Ureter (tissue), 1 donor: ENCODE data around the gene ACSS1. TPM values are rescaled to one million over a fixed set of nuclear protein-coding genes. Genes with fewer than 3 reads are reported as not detected.

ENCODE experiments used
- DNase-seq: peaks from one replicate; pipeline ENCODE4 v3.0.0-alpha.2; 2020; ENCODE audit warnings: low spot score
- total RNA-seq: library from RNA; stranded (reverse); gene quantifications from one replicate; pipeline ENCODE4 v1.2.4, GENCODE V29; 2023
- donor health status: DM: yes; HTN: yes; CAD: no.

ACSS1 gene
- total RNA-seq, 1 donor from 2014 or later: 33.7 TPM

GRCh38 chr20:24960302-24960801, 97.6 kb downstream of the ACSS1 start:
- DNase-seq: no peak

GRCh38 chr20:24959591-24960301, 98.2 kb downstream of the ACSS1 start:
- no peak for DNase-seq

- peak; percentile 34 for DNase-seq
Measured at GRCh38 chr20:24958506-24959385, 99.2 kb downstream of the ACSS1 start.

- peak; percentile 36 for DNase-seq
Measured at GRCh38 chr20:24957326-24958016, 100.5 kb downstream of the ACSS1 start.

Other genes with a start within 250 kb of the ACSS1 start
- 1.6 TPM for gene CST7, start 108.9 kb downstream of the ACSS1 start, total RNA-seq
- 74.0 TPM for gene APMAP, start 65.4 kb downstream of the ACSS1 start, total RNA-seq
- not detected for gene VSX1, start 24.0 kb upstream of the ACSS1 start, total RNA-seq
- gene ENTPD6, start 137.6 kb upstream of the ACSS1 start, total RNA-seq: 53.3 TPM
- 109 TPM for gene PYGB, start 189.9 kb upstream of the ACSS1 start, total RNA-seq